GM21825 (cell line): ENCODE measurements around the gene RNF38.
"Not testable (repeated sequence)": the region's sequence is repeated elsewhere in the genome, so short reads cannot be mapped to it uniquely, and the experiment has no call there.

Experiments used
- ATAC-seq: cut with Tn5 transposase; IDR thresholded peaks from one replicate; pipeline ENCODE4 v1.9.1; 2021; ENCODE audit warnings: mild to moderate bottlenecking, moderate library complexity; ENCODE audit not compliant: unreplicated experiment

Gene RNF38

DNA sequence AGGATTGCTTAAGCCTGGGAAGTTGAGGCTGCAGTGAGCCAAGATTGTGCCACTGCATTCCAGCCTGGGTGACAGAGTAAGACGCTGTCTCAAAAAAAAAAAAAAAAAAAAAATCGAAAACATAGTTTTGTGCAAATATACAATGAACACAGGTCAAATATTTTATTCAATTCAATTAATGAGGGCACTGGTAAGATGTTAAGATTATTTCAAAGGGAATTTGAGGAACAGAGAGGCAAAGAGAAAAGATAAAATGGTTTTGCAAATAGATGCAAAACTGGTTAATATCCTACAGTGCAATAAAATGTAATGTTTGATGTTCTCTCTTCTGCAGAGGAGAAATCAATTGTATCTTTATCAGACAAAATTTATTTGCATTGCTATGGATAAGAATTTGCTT lies 102.3 kb downstream of the RNF38 start:
- ATAC-seq = no peak

DNA sequence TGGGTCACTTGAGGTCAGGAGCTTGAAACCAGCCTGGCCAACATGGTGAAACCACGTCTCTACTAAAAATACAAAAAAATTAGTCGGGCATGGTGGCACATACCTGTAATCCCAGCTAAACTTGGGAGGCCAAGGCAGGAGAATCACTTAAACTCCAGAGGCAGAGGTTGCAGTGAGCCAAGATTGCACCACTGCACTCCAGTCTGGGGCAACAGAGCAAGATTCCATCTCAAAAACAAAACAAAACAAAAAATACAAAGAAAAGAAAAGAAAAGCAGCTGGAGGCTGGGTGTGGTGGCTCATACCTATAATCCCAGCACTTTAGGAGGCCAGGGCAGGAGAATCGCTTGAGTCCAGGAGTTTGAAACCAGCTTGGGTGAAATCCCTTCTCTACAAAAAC lies 105.1 kb downstream of the RNF38 start:
- not testable (repeated sequence) for ATAC-seq

DNA sequence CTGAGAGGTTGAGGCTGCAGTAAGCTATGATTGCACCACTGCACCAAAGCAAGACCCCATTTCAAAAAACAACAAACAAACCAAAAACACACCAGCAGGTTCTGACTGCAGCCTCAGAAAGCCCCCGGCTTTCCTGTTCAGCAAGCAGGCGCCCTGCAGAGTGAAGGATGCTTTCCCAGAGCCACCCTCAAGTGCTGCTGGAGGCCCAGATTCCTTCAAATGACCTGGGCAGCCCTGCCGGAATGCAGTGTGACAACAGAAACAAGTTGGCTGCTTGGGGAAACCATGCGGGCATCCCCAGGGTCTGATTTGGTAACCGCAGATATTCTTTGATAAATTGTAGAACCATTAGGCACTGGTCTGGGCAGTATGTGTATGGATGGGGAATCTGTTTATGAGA lies 106.2 kb downstream of the RNF38 start:
- ATAC-seq = no peak

DNA sequence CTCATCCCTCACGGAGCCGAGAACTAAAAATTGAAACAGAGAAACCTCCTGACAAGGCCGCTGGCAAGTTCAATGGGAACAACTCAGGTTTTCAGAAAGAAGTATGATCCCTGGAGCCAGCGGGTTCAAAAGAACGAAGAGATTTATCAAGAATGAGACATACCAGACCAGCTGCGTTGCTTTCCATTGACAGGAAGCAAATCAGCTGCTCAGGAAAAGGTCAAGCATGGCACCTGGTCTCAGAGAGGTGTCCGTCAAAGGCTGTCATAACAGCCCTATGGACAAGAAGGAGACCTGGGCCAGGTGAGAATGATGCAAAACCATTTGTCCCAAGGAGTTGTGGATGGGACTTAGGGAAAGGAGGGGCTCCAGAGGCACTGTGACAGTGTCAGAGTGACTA lies 106.9 kb downstream of the RNF38 start:
- no peak for ATAC-seq

DNA sequence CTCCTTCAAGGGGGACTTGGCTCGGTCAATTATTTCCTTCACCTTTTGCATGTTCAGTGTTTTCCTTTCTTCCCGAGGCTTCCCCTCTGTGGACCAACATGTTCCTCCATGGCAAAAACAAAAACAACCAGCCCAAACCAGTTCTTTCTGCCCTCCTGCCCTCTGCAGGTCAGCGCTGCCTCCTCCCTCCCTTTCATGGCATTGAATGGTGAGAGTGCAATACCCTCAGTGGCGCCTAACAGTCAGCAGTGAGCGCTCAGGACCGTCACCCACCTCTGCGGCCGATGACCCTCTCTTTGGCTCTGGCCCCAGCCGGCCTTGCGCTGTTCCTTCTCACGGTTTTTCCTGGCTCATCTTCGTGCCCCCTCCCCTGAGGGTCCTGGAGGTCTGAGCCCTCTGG lies 107.4 kb downstream of the RNF38 start:
- ATAC-seq = no peak

DNA sequence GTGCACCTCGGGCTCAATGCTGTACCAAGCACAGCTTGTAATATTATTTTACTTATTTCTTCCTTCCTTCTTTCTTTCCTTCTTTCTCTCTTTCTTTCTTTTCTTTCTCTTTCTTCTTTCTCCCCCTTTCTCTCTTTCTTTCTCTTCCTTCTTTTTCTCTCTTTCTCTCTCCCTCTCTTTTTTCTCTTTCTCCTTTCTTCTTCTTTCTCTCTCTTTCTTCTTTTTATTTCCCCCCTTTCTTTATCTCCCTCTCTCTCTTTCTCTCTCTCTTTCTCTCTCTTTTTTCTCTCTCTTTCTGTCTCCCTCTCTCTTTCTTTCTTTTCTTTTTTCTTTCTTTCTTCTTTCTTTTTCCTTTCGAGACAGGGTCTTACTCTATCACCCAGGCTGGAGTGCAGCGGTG lies 109.1 kb downstream of the RNF38 start:
- no peak for ATAC-seq

DNA sequence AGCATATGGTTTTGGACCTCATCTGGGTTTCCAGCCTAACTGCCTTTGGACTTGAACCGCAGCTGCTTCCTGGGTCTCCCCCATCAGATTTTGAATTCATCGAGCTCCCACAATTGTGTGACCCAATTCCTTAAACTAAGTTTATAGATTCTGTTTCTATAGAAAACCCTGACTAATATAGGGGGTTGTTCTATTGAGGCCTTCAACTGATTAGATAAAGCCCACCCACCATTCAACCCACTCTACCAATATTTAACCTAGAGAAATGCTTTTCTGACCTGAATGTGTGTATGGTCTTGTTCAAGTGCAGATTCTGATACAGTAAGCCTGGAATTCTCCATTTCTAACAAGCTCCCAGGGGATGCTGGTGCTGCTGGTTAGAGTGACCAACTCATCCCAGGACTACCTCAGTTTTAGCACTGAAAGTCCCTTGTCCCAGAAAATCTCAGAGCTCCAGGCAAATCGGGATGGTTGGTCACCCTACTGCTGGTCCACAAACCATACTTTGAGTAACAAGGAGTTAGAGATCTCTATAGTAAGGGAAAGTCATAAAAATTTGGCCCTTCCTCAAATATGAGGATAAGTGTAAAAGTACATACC lies 110.1 kb downstream of the RNF38 start:
- no peak for ATAC-seq

DNA sequence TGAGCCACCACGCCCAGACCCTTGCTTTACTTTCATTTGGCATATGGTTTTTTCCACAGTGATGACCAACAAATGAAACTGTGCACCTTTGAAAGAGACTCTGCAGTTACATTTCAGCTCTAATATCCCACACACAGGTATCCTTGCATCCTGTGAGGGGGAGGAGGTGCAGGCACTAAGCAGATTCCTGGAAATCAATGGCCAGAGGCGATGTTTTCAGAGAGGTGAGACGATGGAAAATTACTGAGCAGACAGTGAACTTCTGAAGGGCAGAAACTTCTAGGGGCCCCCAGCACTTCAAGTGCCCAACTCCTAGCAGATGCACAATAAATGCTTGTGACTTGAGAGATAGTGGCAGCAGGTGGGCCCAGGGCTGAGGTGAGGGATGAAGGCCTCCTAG lies 112.0 kb downstream of the RNF38 start:
- ATAC-seq = no peak
